NCI-H345 treated with DMSO at 0.1 percent for 48 hours (cell line): ENCODE results near the gene EHD4.

Source experiments
- DNase-seq: peaks from one replicate; lab custom pipeline; 2025; ENCODE audit not compliant: unreplicated experiment; lab: John Stamatoyannopoulos, UW

Gene EHD4

GRCh38 chr15:41981371-41982132 lies 9.2 kb upstream of the EHD4 start:
- no peak for DNase-seq

GRCh38 chr15:41980654-41981323 lies 8.4 kb upstream of the EHD4 start:
- no peak for DNase-seq

GRCh38 chr15:41979493-41980266 lies 7.3 kb upstream of the EHD4 start:
- DNase-seq: no peak

GRCh38 chr15:41978534-41978933 lies 6.2 kb upstream of the EHD4 start:
- no peak for DNase-seq

GRCh38 chr15:41977757-41978383 lies 5.5 kb upstream of the EHD4 start:
- DNase-seq: no peak

- DNase-seq: no peak
Observed at GRCh38 chr15:41975669-41976068, 3.3 kb upstream of the EHD4 start.

GRCh38 chr15:41974041-41974440 lies 1.7 kb upstream of the EHD4 start:
- no peak for DNase-seq

GRCh38 chr15:41971895-41972252 lies 483 bp downstream of the EHD4 start:
- peak; percentile 58 for DNase-seq

GRCh38 chr15:41971089-41971894 lies 1.1 kb downstream of the EHD4 start:
- DNase-seq: peak; percentile 58

- no peak for DNase-seq
Observed at GRCh38 chr15:41970456-41970855, 1.9 kb downstream of the EHD4 start.

- DNase-seq: no peak
Observed at GRCh38 chr15:41969851-41970431, 2.4 kb downstream of the EHD4 start.

GRCh38 chr15:41968701-41969100 lies 3.7 kb downstream of the EHD4 start:
- no peak for DNase-seq

GRCh38 chr15:41967506-41968206 lies 4.7 kb downstream of the EHD4 start:
- DNase-seq: no peak

- DNase-seq: no peak
Observed at GRCh38 chr15:41966920-41967465, 5.4 kb downstream of the EHD4 start.

GRCh38 chr15:41966414-41966812 lies 5.9 kb downstream of the EHD4 start:
- DNase-seq: no peak

GRCh38 chr15:41965441-41966413 lies 6.6 kb downstream of the EHD4 start:
- DNase-seq: no peak

- DNase-seq: no peak
Observed at GRCh38 chr15:41961595-41962202, 10.7 kb downstream of the EHD4 start.

- DNase-seq: no peak
Observed at GRCh38 chr15:41961001-41961518, 11.3 kb downstream of the EHD4 start.
